Activated naive CD4-positive, alpha-beta T cell treated with anti-CD3 and anti-CD28 coated beads for 36 hours (primary cell): ENCODE measurements around the gene SLC2A11. TPM values are rescaled to one million over a fixed set of nuclear protein-coding genes. Genes with fewer than 3 reads are reported as not detected.
"Not testable (repeated sequence)": the region's sequence is repeated elsewhere in the genome, so short reads cannot be mapped to it uniquely, and the experiment has no call there.

Source experiments
- CTCF ChIA-PET: fragments of 350-600 bp; sonication (Branson Sonifier 250); formaldehyde crosslinking; loops from one replicate; lab custom pipeline; 2021; ENCODE audit warnings: antibody characterized with exemption; lab: Charles Lee
- DNase-seq: peaks from one replicate; pipeline ENCODE4 v3.0.0-alpha.2; 2020
- H3K27ac Mint-ChIP-seq: one replicate; pipeline ENCODE4 v1.8.0; 2021; ENCODE audit warnings: mild to moderate bottlenecking, mixed read lengths
- H3K27me3 Mint-ChIP-seq: one replicate; pipeline ENCODE4 v1.8.0; 2021; ENCODE audit warnings: low read depth, mixed read lengths
- H3K36me3 Mint-ChIP-seq: one replicate; pipeline ENCODE4 v1.8.0; 2021; ENCODE audit warnings: low read depth, mixed read lengths
- H3K4me1 Mint-ChIP-seq: one replicate; pipeline ENCODE4 v1.8.0; 2021; ENCODE audit warnings: low read depth, mixed read lengths
- H3K4me3 Mint-ChIP-seq: one replicate; pipeline ENCODE4 v1.8.0; 2021; ENCODE audit warnings: mild to moderate bottlenecking, moderate library complexity, mixed read lengths
- H3K9me3 Mint-ChIP-seq: one replicate; pipeline ENCODE4 v1.8.0; 2021; ENCODE audit warnings: mixed read lengths
- intact Hi-C: fragments of 100-400 bp; cut with micrococcal nuclease; formaldehyde crosslinking; loops from one replicate; pipeline ENCODE4 v1.15.1; 2023
- total RNA-seq, 2 experiments: library from RNA; stranded (reverse); gene quantifications; one replicate each; pipeline ENCODE4 v1.2.3, GENCODE V29; 2021

The SLC2A11 gene
- total RNA-seq, 2 experiments from 2014 or later = 6.1 to 7.5 TPM

GRCh38 chr22:23895599-23896144 lies 38.0 kb downstream of the SLC2A11 start:
- H3K27ac Mint-ChIP-seq = peak overlapping the region; percentile 86
- CTCF ChIA-PET = no interaction called here
- H3K4me1 Mint-ChIP-seq = peaks cover 19% of the 10 kb centered on the region
- H3K27me3 Mint-ChIP-seq = no peaks in the 10 kb centered on the region
- intact Hi-C loops = loop anchor here (1.0 to 10.0 kb wide), 2 partner anchors 108 to 529 kb away; partner anchors contain the start of gene ADORA2A
- peaks cover 38% of the 10 kb centered on the region for H3K36me3 Mint-ChIP-seq
- no peak for DNase-seq
- peak overlapping the region; percentile 95 for H3K4me3 Mint-ChIP-seq
- no peaks in the 10 kb centered on the region for H3K9me3 Mint-ChIP-seq

GRCh38 chr22:23896166-23896522 lies 38.5 kb downstream of the SLC2A11 start:
- CTCF ChIA-PET = no interaction called here
- H3K9me3 Mint-ChIP-seq = no peaks in the 10 kb centered on the region
- peaks cover 38% of the 10 kb centered on the region for H3K36me3 Mint-ChIP-seq
- intact Hi-C loops = loop anchor here (10.0 kb wide), 1 partner anchor 529 kb away; the partner anchor contains the start of gene ADORA2A
- peak overlapping the region; percentile 95 for H3K4me3 Mint-ChIP-seq
- H3K4me1 Mint-ChIP-seq = peaks cover 19% of the 10 kb centered on the region
- peak overlapping the region; percentile 86 for H3K27ac Mint-ChIP-seq
- no peaks in the 10 kb centered on the region for H3K27me3 Mint-ChIP-seq
- DNase-seq = no peak

- intact Hi-C loops = loop anchor here (10.0 kb wide), 1 partner anchor 528 kb away; the partner anchor contains the start of gene ADORA2A
- Mint-ChIP-seq H3K36me3 (peaks cover 38% of the 10 kb centered on the region), H3K4me1 (peaks cover 19% of the 10 kb centered on the region), H3K9me3 (no peaks in the 10 kb centered on the region), H3K27ac (peak overlapping the region; percentile 10), H3K27me3 (no peaks in the 10 kb centered on the region), H3K4me3 (peak overlapping the region; percentile 45)
- no peak for DNase-seq
- CTCF ChIA-PET = no interaction called here
These were observed 39.0 kb downstream of the SLC2A11 start for GRCh38 chr22:23896523-23897186.

GRCh38 chr22:23897320-23897719 lies 39.6 kb downstream of the SLC2A11 start:
- DNase-seq = no peak
- intact Hi-C loops = loop anchor here (10.0 kb wide), 1 partner anchor 527 kb away; the partner anchor contains the start of gene ADORA2A

DNA sequence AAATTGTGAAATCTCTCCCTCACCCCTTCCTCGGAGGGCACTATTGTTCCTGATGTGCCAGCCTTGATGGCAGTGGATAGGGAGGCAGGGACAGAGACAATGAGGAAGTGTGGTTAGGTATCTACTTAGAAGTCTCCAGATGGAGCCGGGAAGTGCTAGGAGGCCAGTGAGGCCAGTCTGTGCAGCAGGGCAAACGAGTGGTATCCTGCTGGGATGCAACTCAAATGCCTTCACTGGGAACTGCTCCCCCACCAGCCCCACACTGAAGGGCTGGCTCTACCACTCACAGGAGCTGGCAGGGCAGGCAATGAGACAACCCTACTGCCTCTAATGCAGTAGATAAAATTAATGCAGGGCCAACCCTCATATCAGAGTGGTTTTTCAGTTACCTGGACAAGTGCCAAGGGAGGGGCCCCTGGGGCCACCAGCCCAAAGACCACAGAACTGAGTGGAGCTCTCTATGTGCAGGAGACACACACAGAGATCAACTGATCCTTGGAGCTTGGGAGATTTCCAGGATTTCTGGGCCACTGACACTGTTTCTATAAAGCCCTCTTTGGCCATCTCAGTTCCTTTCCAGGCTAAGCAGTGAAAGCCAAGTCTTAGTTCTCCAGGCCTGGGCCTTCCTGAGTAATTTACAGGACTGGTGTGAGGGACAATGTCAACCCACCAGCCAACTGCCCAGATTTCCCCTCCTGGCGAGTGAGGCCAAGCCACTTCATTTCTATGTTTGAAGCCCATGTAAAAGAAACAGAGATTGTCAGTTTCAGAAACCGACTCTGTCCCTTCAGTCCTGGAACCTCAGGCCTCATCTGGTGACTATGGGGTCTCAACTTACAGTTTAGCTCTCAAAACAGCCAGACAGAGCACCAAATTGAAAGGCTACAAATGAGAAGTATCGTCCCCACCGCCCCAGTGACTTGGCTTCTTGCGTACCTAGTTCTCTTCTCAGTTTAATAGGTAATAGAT lies 40.6 kb downstream of the SLC2A11 start:
- H3K36me3 Mint-ChIP-seq = peaks cover 38% of the 10 kb centered on the region
- intact Hi-C loops = loop anchor here (10.0 kb wide), 1 partner anchor 527 kb away; the partner anchor contains the start of gene ADORA2A
- H3K9me3 Mint-ChIP-seq = no peaks in the 10 kb centered on the region
- no peak overlapping the region for H3K27ac Mint-ChIP-seq
- no peaks in the 10 kb centered on the region for H3K27me3 Mint-ChIP-seq
- H3K4me3 Mint-ChIP-seq = no peak overlapping the region
- peaks cover 19% of the 10 kb centered on the region for H3K4me1 Mint-ChIP-seq
- CTCF ChIA-PET = no interaction called here
- DNase-seq = no peak

More at GRCh38 chr22:23897320-23897719, 39.6 kb downstream of the SLC2A11 start:
- H3K27me3 Mint-ChIP-seq = no peaks in the 10 kb centered on the region
- peaks cover 19% of the 10 kb centered on the region for H3K4me1 Mint-ChIP-seq
- peaks cover 38% of the 10 kb centered on the region for H3K36me3 Mint-ChIP-seq
- CTCF ChIA-PET = no interaction called here
- H3K27ac Mint-ChIP-seq = no peak overlapping the region
- H3K9me3 Mint-ChIP-seq = no peaks in the 10 kb centered on the region
- peak overlapping the region; percentile 45 for H3K4me3 Mint-ChIP-seq

DNA sequence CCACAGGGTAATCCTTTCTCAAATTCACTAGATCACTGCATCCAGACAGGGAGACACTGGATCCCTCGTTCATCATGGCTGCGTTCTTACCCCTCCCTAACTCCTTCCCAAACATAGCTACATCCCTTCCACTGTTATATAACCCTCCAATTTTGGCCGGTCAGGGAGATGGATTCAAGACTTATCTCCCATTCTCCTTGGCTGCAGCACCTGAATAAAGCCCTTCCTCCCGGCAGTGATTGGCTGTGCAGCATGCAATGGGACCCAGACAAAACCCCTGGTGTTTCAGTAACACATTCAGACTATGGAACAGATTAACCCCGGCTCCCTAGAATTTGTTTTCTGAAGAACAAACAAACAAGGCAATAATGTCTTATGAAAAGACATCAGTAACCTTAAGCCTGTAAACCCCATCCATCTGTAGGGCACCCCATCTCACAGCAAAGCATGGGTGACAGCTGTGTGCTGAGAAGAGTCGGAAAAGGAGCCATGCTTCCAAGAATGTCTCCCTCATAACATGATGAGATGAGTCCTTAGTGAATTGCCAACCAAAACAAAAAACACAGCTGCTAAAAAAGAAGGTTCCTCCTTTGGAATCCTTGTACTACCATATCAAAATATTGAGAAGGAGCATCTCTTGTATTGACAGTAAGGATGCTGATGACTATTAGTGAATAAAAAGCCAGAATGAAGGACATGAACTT lies 41.5 kb downstream of the SLC2A11 start:
- intact Hi-C loops = loop anchor here (10.0 kb wide), 1 partner anchor 526 kb away; the partner anchor contains the start of gene ADORA2A
- no peak overlapping the region for H3K27ac Mint-ChIP-seq

GRCh38 chr22:23900227-23900626 lies 42.6 kb downstream of the SLC2A11 start:
- DNase-seq, H3K27ac Mint-ChIP-seq, H3K27me3 Mint-ChIP-seq, H3K9me3 Mint-ChIP-seq, intact Hi-C loops, CTCF ChIA-PET, H3K4me3 Mint-ChIP-seq: not testable (repeated sequence)
- Mint-ChIP-seq H3K36me3 (peaks cover 31% of the 10 kb centered on the region), H3K4me1 (peaks cover 15% of the 10 kb centered on the region)

More for the DNA sequence above, 41.5 kb downstream of the SLC2A11 start:
- no peak for DNase-seq
- H3K4me3 Mint-ChIP-seq = no peak overlapping the region
- CTCF ChIA-PET = no interaction called here
- no peaks in the 10 kb centered on the region for H3K9me3 Mint-ChIP-seq
- H3K4me1 Mint-ChIP-seq = peaks cover 15% of the 10 kb centered on the region
- H3K27me3 Mint-ChIP-seq = no peaks in the 10 kb centered on the region
- H3K36me3 Mint-ChIP-seq = peaks cover 38% of the 10 kb centered on the region

DNA sequence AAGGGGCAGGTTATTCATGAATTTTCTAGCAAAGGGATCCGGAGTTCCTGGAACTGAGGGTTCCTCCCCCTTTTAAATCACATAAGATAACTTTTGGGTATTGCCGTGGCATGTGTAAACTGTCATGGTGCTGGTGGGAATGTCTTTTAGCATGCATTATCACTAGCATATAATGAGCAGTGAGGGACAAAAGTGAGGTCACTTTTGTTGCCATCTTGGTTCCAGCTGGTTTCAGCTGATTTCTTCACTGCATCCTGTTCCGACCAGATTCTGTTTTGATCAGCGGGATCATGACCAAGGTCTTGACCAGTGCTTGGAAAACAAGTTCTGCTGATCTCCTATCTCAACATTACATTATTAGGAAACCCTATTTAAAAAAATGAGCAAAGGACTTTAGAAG lies 43.9 kb downstream of the SLC2A11 start:
- DNase-seq = no peak
- CTCF ChIA-PET = no interaction called here
- H3K27ac Mint-ChIP-seq = no peak overlapping the region
- H3K27me3 Mint-ChIP-seq = no peaks in the 10 kb centered on the region
- no peak overlapping the region for H3K4me3 Mint-ChIP-seq
- no peaks in the 10 kb centered on the region for H3K9me3 Mint-ChIP-seq
- intact Hi-C loops = no loop called here
- H3K4me1 Mint-ChIP-seq = peaks cover 5% of the 10 kb centered on the region
- H3K36me3 Mint-ChIP-seq = peaks cover 20% of the 10 kb centered on the region

- Mint-ChIP-seq H3K27ac (no peak overlapping the region), H3K27me3 (no peaks in the 10 kb centered on the region), H3K4me3 (no peak overlapping the region), H3K9me3 (no peaks in the 10 kb centered on the region), H3K36me3 (peaks cover 9% of the 10 kb centered on the region), H3K4me1 (no peaks in the 10 kb centered on the region)
- DNase-seq = no peak
- CTCF ChIA-PET = interaction anchor here (1.1 kb wide), 1 partner anchor 9 kb away, joined by 4 read pairs; the partner anchor contains the start of gene MIF
- intact Hi-C loops = no loop called here
These were observed 45.8 kb downstream of the SLC2A11 start for GRCh38 chr22:23903328-23903971.

DNA sequence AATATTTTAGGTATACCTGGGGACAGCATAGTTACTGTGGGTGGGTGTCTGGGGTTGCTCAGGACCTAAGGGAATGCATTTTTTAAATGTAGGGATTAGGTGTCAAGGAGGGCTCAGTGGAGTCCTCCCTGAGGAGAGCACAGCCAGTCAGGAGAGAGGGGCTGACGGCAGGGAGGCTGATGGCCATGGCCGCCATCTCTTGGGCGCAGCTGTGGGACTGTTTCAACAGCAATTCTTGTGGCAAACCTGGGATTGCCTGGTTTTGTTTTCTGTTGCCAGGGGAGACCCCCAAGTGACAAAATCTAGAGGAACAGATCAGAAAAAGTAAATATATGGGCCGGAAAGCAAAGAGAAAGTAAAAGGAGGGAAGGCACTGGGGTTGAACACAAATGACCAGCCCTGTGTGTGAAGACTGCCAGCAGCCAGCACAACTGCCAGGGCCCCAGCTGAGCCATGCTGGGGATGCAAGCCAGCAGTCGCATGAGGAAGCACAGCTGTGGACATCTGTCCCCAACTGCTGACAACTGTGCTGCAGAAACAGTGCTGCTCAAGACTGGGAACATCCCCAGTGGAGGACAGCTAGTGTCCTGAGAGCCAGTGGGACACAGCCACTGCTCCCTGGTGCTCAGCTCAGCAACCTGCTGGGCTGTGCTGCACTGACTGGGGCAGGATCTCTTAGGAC lies 47.0 kb downstream of the SLC2A11 start:
- Mint-ChIP-seq H3K27me3 (no peaks in the 10 kb centered on the region), H3K4me1 (no peaks in the 10 kb centered on the region), H3K36me3 (peaks cover 4% of the 10 kb centered on the region), H3K9me3 (no peaks in the 10 kb centered on the region), H3K27ac (no peak overlapping the region), H3K4me3 (no peak overlapping the region)
- CTCF ChIA-PET = no interaction called here
- intact Hi-C loops = no loop called here
- no peak for DNase-seq

GRCh38 chr22:23906641-23907040 lies 49.0 kb downstream of the SLC2A11 start:
- DNase-seq = no peak
- intact Hi-C loops = no loop called here
- CTCF ChIA-PET = no interaction called here
- Mint-ChIP-seq H3K9me3 (no peaks in the 10 kb centered on the region), H3K27ac (no peak overlapping the region), H3K36me3 (no peaks in the 10 kb centered on the region), H3K4me3 (no peak overlapping the region), H3K4me1 (no peaks in the 10 kb centered on the region), H3K27me3 (no peaks in the 10 kb centered on the region)
